ENCODE results near the gene PRG2. TPM values are rescaled to one million over a fixed set of nuclear protein-coding genes. Genes with fewer than 3 reads are reported as not detected.
A peak's percentile ranks its signal among the peaks of the same experiment; 100 is the strongest.
"Not testable (repeated sequence)": the region's sequence is repeated elsewhere in the genome, so short reads cannot be mapped to it uniquely, and the experiment has no call there.

The PRG2 gene
- total RNA-seq, 4 donors from 2014 or later: 0.22 to 0.94 (median 0.71) TPM; not detected in 1

DNA sequence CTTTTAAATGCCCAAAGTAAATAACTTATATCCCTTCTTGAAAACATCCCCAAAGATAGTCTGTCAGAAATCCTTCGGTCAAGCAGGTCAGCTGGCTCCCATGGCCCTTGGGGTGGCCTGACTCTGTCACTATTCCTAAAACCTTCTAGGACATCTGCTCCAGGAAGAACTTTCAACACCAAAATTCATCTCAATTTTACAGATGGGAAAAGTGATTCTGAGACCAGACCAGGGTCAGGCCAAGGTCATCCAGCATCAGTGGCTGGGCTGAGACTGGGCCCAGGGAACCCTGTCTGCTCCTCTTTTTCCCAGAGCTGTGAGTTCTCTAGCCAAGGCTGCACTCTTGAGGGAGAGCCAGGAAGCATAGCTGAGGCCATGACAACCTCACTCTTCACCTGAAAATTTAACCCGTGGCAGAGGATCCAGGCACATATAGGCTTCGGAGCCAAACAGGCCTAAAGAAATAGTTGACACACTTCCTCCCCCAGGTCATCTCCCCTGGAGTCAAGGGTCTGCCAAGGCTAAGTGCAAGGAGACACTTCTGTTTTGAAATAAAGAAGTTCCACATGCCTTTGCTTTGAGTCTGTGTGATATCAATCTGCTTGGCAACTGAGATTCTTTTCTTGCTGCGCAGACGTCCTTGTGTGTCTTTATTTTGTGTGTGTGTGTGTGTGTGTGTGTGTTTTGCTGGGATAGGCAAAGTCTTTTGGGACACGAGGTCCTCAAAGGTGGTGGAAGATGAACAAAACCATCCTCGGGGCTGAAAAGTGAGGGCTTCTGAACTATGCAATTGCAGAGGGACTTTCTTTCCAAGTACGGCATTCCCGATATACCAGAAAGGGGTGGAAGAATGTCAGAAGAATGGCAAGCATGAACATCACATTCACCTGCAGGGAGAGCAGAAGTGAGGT, 16.8 kb upstream of the PRG2 start:
- Histone ChIP-seq H3K36me3 (peaks cover 40 to 46% of the 10 kb centered on the region in 2 donors), H3K4me1 (peaks cover 4 to 16% of the 10 kb centered on the region in 2 donors), H3K27ac (peak overlapping the region in 2 of 3 donors; percentile 53 to 66), H3K27me3 (no peaks in the 10 kb centered on the region), H3K9me3 (no peaks in the 10 kb centered on the region), H3K4me3 (replicated peaks in 1 of 3) (no peak overlapping the region)
- WGBS, 2 donors: 71 to 82% methylated on average over 9 of the region's 9 CpGs
- DNase-seq: no peak
- intact Hi-C loops (cut with DNase I): no loop called here
- no peak for TF ChIP-seq POLR2A (IDR thresholded peaks at IDR 0.05)
- TF ChIP-seq, protein P1, sequence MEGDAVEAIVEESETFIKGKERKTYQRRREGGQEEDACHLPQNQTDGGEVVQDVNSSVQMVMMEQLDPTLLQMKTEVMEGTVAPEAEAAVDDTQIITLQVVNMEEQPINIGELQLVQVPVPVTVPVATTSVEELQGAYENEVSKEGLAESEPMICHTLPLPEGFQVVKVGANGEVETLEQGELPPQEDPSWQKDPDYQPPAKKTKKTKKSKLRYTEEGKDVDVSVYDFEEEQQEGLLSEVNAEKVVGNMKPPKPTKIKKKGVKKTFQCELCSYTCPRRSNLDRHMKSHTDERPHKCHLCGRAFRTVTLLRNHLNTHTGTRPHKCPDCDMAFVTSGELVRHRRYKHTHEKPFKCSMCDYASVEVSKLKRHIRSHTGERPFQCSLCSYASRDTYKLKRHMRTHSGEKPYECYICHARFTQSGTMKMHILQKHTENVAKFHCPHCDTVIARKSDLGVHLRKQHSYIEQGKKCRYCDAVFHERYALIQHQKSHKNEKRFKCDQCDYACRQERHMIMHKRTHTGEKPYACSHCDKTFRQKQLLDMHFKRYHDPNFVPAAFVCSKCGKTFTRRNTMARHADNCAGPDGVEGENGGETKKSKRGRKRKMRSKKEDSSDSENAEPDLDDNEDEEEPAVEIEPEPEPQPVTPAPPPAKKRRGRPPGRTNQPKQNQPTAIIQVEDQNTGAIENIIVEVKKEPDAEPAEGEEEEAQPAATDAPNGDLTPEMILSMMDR (IDR thresholded peaks at IDR 0.05): no peak

DNA sequence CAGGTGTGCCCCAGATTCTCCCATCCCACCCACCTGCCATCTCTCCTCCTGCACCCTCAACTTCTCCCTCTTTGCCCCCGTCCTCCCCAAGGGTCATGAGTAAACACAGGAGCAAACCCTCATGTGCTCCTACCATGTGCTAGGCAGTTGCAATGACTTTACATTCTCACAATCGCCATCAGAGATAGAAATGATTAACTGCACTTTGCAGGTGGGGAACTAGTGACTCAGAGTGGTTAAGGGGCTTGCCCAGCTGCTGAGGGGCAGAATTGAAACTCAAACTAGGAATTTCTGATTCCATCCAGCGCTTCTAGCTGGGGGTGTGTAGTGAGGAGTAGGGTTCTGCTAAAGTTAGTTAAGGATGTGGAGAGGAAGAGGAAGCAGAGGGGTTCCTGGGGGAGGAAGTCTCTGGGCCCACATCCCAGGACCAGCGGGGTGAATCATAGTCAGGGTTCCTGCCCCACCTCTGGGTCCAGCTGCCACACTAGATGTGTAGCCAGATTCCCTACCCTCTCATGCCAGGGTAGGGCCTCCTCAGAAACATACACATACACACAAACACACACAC, 16.0 kb upstream of the PRG2 start:
- Histone ChIP-seq H3K4me3 (replicated peaks in 1 of 3) (no peak overlapping the region), H3K9me3 (no peaks in the 10 kb centered on the region), H3K27ac (peak overlapping the region in 1 of 3 donors; percentile 66), H3K36me3 (peaks cover 40 to 46% of the 10 kb centered on the region in 2 donors), H3K4me1 (peaks cover 4 to 16% of the 10 kb centered on the region in 2 donors), H3K27me3 (no peaks in the 10 kb centered on the region)
- TF ChIP-seq, protein P1 (IDR thresholded peaks at IDR 0.05): no peak
- TF ChIP-seq POLR2A (IDR thresholded peaks at IDR 0.05): no peak
- WGBS, 2 donors: 73 to 77% methylated on average over 4 of the region's 4 CpGs
- intact Hi-C loops (cut with DNase I): no loop called here
- DNase-seq: no peak

DNA sequence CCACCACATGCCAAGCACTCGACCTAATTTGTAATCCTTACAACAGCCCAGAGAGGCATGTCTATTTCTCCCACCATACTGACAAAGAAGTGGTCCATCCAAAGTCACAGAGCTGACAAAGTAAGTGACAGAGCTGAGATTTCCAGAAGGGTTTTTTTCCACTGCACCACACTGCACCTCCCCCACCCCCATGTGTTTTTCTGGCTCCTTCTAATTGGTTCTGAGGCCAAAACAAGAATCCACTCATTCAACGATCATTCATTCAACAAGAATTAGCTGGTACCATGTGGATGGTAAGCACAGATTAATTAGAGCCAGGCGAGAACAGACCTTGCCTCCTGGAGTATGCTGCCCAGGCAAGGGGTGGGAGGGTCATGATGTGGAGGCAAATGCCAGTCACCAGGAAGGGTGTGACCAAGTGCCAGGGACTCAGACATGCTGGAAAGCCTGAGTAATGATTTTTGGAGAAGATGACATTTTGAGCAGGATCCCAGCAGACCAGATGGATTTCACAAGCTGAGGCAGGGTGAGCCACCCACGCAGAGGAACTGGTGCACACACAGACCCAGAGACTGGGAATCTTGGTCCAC, 14.9 kb upstream of the PRG2 start:
- WGBS, 2 donors: 80 to 85% methylated on average over 4 of the region's 4 CpGs
- Histone ChIP-seq H3K27ac (no peak overlapping the region), H3K4me3 (replicated peaks in 1 of 3) (no peak overlapping the region), H3K27me3 (no peaks in the 10 kb centered on the region), H3K36me3 (peaks cover 33 to 38% of the 10 kb centered on the region in 2 donors), H3K9me3 (no peaks in the 10 kb centered on the region), H3K4me1 (peaks cover 4 to 16% of the 10 kb centered on the region in 2 donors)
- TF ChIP-seq, protein P1 (IDR thresholded peaks at IDR 0.05): no peak
- no peak for TF ChIP-seq POLR2A (IDR thresholded peaks at IDR 0.05)
- peak; percentile 24 to 44 for DNase-seq
- intact Hi-C loops (cut with DNase I): no loop called here

DNA sequence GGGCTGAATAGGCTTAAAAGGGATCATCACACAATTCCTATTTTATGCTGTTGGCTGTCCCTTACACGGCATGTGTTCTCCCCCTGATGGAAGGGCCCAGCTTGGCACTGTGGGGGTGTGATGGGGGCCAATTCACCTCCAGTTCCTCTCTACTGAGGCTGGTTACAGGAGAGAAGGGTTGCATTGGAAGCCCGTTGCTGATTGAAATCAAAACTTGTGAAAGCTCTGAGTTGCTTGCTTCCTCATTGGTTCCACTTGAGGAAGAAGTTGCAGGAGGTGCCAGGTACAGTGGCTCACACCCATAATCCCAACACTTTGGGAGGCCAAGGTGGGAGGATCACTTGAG, 13.3 kb upstream of the PRG2 start:
- TF ChIP-seq, protein P1 (IDR thresholded peaks at IDR 0.05): no peak
- no peak for TF ChIP-seq POLR2A (IDR thresholded peaks at IDR 0.05)
- no peak for DNase-seq
- Histone ChIP-seq H3K27ac (no peak overlapping the region), H3K4me1 (peaks cover 4 to 16% of the 10 kb centered on the region in 2 donors), H3K36me3 (peaks cover 17 to 24% of the 10 kb centered on the region in 2 donors), H3K9me3 (no peaks in the 10 kb centered on the region), H3K4me3 (replicated peaks in 1 of 3) (no peak overlapping the region), H3K27me3 (no peaks in the 10 kb centered on the region)
- 83 to 100% methylated on average over 2 of the region's 2 CpGs for WGBS, 2 donors
- intact Hi-C loops (cut with DNase I): no loop called here

DNA sequence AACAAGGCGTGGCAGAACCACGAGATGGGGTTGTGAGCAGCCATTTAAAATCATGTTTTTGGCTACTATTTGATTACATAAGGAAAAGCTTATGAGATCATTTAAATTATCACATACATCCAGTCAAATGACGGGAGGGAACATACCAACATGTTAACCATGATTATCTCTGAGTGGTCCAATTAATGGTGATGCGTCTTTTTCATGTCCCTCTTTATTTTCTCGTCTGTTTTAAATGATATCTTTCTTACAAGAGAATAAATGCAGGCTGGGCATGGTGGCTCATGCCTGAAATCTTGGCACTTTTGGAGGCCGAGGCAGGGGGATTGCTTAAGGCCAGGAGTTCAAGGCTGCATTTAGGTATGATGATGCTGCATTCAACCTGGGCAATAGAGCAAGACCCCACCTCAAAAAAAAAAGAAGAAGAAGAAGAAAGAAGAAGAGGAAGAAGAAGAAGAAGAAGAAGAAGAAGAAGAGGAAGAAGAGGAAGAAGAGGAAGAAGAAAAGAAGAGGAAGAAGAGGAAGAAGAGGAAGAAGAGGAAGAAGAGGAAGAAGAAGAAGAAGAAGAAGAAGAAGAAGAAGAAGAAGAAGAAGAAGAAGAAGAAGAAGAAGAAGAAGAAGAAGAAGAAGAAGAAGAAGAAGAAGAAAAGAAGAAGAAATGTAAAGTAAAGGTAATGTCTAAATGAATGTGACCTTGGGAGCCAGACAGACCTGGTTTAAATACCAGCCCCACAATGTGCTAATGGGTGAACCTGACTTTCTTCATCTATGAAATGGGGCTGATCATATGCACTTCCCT, 12.8 kb upstream of the PRG2 start:
- WGBS, 2 donors: 84 to 88% methylated on average over 6 of the region's 6 CpGs
- H3K4me3 ChIP-seq (replicated peaks in 1 of 3); H3K9me3 ChIP-seq; intact Hi-C loops (cut with DNase I); DNase-seq; H3K27me3 ChIP-seq; H3K27ac ChIP-seq: not testable (repeated sequence)
- H3K4me1 ChIP-seq: peaks cover 4 to 16% of the 10 kb centered on the region in 2 donors
- peaks cover 11 to 18% of the 10 kb centered on the region in 2 donors for H3K36me3 ChIP-seq
